Neural progenitor cell (in vitro differentiated cells): ENCODE data around the gene SLC35E2B. TPM values are rescaled to one million over a fixed set of nuclear protein-coding genes. Genes with fewer than 3 reads are reported as not detected.

Source experiments
- DNase-seq: peaks from one replicate; pipeline ENCODE4 v3.0.0-alpha.2; 2016; ENCODE audit warnings: low spot score
- H2AFZ ChIP-seq: fragments of 200-600 bp; sonication (generic); replicated peaks from 2 replicates; pipeline ENCODE4 v1.6.1; 2016; ENCODE audit warnings: antibody characterized with exemption
- H3F3A ChIP-seq: fragments of 200-600 bp; sonication (generic); 2 replicates; pipeline ENCODE4 v1.6.1; 2016; ENCODE audit warnings: antibody characterized with exemption, low read depth
- H3K27ac ChIP-seq: fragments of 200-600 bp; sonication (generic); 2 replicates; pipeline ENCODE4 v1.5.1; 2016; ENCODE audit warnings: mild to moderate bottlenecking
- H3K27me3 ChIP-seq: fragments of 200-600 bp; sonication (generic); 2 replicates; pipeline ENCODE4 v1.6.1; 2016; ENCODE audit warnings: mild to moderate bottlenecking, moderate library complexity
- H3K36me3 ChIP-seq: fragments of 200-600 bp; sonication (generic); 2 replicates; pipeline ENCODE4 v1.5.1; 2016
- H3K4me1 ChIP-seq: fragments of 200-600 bp; sonication (generic); 2 replicates; pipeline ENCODE4 v1.6.1; 2016; ENCODE audit warnings: mixed run types
- H3K4me2 ChIP-seq: fragments of 200-600 bp; sonication (generic); 2 replicates; pipeline ENCODE4 v1.6.1; 2016
- H3K4me3 ChIP-seq: fragments of 200-600 bp; sonication (generic); 2 replicates; pipeline ENCODE4 v1.5.1; 2016
- H3K79me2 ChIP-seq: fragments of 200-600 bp; sonication (generic); 2 replicates; pipeline ENCODE4 v1.6.1; 2016; ENCODE audit warnings: low read depth
- H3K9ac ChIP-seq: fragments of 200-600 bp; sonication (generic); 2 replicates; pipeline ENCODE4 v1.6.1; 2016
- H3K9me3 ChIP-seq: fragments of 200-600 bp; sonication (generic); 2 replicates; pipeline ENCODE4 v1.5.1; 2016; ENCODE audit warnings: low read depth
- H4K20me1 ChIP-seq: fragments of 200-600 bp; sonication (generic); 2 replicates; pipeline ENCODE4 v1.6.1; 2016; ENCODE audit warnings: low read depth
- H3K27ac Mint-ChIP-seq: 3 replicates; pipeline ENCODE4 v1.8.0; 2021; ENCODE audit warnings: mixed read lengths
- H3K27me3 Mint-ChIP-seq: 2 replicates; pipeline ENCODE4 v1.8.0; 2022; ENCODE audit warnings: low read depth, mild to moderate bottlenecking, inconsistent platforms, moderate library complexity, mixed read lengths; ENCODE audit not compliant: insufficient read depth
- H3K36me3 Mint-ChIP-seq: 3 replicates; pipeline ENCODE4 v1.8.0; 2021; ENCODE audit warnings: mixed read lengths
- H3K4me1 Mint-ChIP-seq: 3 replicates; pipeline ENCODE4 v1.8.0; 2021; ENCODE audit warnings: mixed read lengths
- H3K4me3 Mint-ChIP-seq: 3 replicates; pipeline ENCODE4 v1.8.0; 2021; ENCODE audit warnings: mild to moderate bottlenecking, moderate library complexity, mixed read lengths
- H3K9me3 Mint-ChIP-seq: 3 replicates; pipeline ENCODE4 v1.8.0; 2020; ENCODE audit warnings: mixed read lengths
- EZH2 ChIP-seq: fragments of 200-600 bp; sonication (generic); IDR thresholded peaks from 2 replicates; pipeline ENCODE4 v1.6.1; 2017; ENCODE audit warnings: antibody characterized with exemption, mild to moderate bottlenecking, moderate library complexity
- EZH2phosphoT487 ChIP-seq: fragments of 200-600 bp; sonication (generic); IDR thresholded peaks from 2 replicates; pipeline ENCODE4 v1.6.1; 2017; ENCODE audit warnings: antibody characterized with exemption
- total RNA-seq: library from RNA; depleted of rRNA; stranded (reverse); fragments of >200 nt; gene quantifications from 2 replicates; pipeline ENCODE4 v1.2.3, GENCODE V29; 2015; ENCODE audit warnings: low replicate concordance
- TF ChIP-seq, protein P1 (sequence below): fragments of 200-600 bp; sonication (generic); IDR thresholded peaks from 2 replicates; pipeline ENCODE4 v1.5.1; 2017; ENCODE audit warnings: antibody characterized with exemption, mild to moderate bottlenecking

Gene SLC35E2B
- total RNA-seq, 1 donor from 2014 or later, result 49.4 TPM

- Histone ChIP-seq H3K36me3 (no peaks in the 10 kb centered on the region), H3K4me3 (no peak overlapping the region), H3K4me1 (peaks cover 4% of the 10 kb centered on the region), H3K27ac (no peak overlapping the region), H3K9me3 (no peaks in the 10 kb centered on the region), H2AFZ (no peak overlapping the region), H3F3A (peaks cover 4% of the 10 kb centered on the region), H4K20me1 (peaks cover 14% of the 10 kb centered on the region), H3K27me3 (peaks cover 38% of the 10 kb centered on the region), H3K4me2 (no peak overlapping the region), H3K9ac (no peak overlapping the region), H3K79me2 (no peaks in the 10 kb centered on the region)
- Mint-ChIP-seq H3K27me3 (peaks cover 6% of the 10 kb centered on the region), H3K9me3 (no peaks in the 10 kb centered on the region), H3K4me3 (no peak overlapping the region), H3K36me3 (no peaks in the 10 kb centered on the region), H3K4me1 (peaks cover 2% of the 10 kb centered on the region), H3K27ac (no peak overlapping the region)
- no peak for DNase-seq
- TF ChIP-seq EZH2phosphoT487 (no peak), EZH2 (no peak)
- TF ChIP-seq, protein P1, sequence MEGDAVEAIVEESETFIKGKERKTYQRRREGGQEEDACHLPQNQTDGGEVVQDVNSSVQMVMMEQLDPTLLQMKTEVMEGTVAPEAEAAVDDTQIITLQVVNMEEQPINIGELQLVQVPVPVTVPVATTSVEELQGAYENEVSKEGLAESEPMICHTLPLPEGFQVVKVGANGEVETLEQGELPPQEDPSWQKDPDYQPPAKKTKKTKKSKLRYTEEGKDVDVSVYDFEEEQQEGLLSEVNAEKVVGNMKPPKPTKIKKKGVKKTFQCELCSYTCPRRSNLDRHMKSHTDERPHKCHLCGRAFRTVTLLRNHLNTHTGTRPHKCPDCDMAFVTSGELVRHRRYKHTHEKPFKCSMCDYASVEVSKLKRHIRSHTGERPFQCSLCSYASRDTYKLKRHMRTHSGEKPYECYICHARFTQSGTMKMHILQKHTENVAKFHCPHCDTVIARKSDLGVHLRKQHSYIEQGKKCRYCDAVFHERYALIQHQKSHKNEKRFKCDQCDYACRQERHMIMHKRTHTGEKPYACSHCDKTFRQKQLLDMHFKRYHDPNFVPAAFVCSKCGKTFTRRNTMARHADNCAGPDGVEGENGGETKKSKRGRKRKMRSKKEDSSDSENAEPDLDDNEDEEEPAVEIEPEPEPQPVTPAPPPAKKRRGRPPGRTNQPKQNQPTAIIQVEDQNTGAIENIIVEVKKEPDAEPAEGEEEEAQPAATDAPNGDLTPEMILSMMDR, result no peak
Measured at GRCh38 chr1:1627829-1628753, 64.5 kb downstream of the SLC35E2B start.

- no peak overlapping the region for H2AFZ ChIP-seq
- Mint-ChIP-seq H3K27me3 (peaks cover 6% of the 10 kb centered on the region), H3K9me3 (no peaks in the 10 kb centered on the region), H3K27ac (no peak overlapping the region), H3K36me3 (peaks cover 1% of the 10 kb centered on the region), H3K4me3 (no peak overlapping the region), H3K4me1 (peaks cover 7% of the 10 kb centered on the region)
- H3K9me3 ChIP-seq, result no peaks in the 10 kb centered on the region
- peaks cover 4% of the 10 kb centered on the region for H3K4me1 ChIP-seq
- no peaks in the 10 kb centered on the region for H3K79me2 ChIP-seq
- peaks cover 14% of the 10 kb centered on the region for H4K20me1 ChIP-seq
- H3K4me3 ChIP-seq, result no peak overlapping the region
- peaks cover 37% of the 10 kb centered on the region for H3K27me3 ChIP-seq
- no peak for DNase-seq
- no peak overlapping the region for H3K9ac ChIP-seq
- peaks cover 4% of the 10 kb centered on the region for H3F3A ChIP-seq
- TF ChIP-seq EZH2phosphoT487 (no peak), EZH2 (no peak)
- TF ChIP-seq, protein P1, result no peak
- H3K36me3 ChIP-seq, result no peaks in the 10 kb centered on the region
- no peak overlapping the region for H3K27ac ChIP-seq
- H3K4me2 ChIP-seq, result no peak overlapping the region
Measured at GRCh38 chr1:1627261-1627828, 65.2 kb downstream of the SLC35E2B start.

DNA sequence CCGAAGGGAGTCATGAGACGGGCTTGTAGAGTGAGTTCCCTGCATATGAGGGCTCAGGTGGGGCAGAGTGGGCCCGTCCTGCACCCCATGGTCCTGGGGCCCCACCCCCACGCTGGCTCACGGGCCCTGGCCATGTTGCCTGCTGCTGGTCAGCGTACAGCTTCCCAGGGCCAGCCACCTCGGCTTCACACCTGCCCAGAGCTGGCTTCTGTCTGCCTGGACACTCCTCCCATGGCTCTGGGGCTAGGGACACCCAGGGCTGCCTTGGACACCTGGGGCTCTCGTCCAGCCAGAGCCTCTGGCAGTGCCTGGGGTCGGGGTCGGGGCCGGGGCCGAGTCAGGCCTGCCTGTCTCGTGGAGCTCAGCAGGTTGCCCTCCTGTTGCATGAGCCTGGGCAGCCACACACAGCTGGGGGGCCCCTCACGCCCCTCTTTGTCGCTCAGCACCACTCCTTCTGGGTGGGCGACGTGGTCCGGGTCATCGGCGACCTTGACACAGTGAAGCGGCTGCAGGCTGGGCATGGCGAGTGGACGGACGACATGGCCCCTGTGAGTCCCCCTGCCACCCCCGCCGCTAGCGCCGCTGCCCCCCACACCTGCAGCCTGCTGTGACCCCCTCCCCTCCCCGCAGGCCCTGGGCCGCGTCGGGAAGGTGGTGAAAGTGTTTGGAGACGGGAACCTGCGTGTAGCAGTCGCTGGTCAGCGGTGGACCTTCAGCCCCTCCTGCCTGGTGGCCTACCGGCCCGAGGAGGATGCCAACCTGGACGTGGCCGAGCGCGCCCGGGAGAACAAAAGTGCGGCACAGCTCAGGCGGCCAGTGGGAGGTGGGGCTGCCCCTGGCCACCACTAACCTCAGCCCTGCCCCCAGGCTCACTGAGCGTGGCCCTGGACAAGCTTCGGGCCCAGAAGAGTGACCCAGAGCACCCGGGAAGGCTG is 66.1 kb downstream of the SLC35E2B start:
- H3K4me1 Mint-ChIP-seq, result peaks cover 10% of the 10 kb centered on the region
- H4K20me1 ChIP-seq, result peaks cover 21% of the 10 kb centered on the region

More for the DNA sequence above, 66.1 kb downstream of the SLC35E2B start:
- Mint-ChIP-seq H3K27me3 (peaks cover 5% of the 10 kb centered on the region), H3K9me3 (no peaks in the 10 kb centered on the region), H3K36me3 (peaks cover 1% of the 10 kb centered on the region), H3K27ac (no peak overlapping the region), H3K4me3 (no peak overlapping the region)
- Histone ChIP-seq H3K4me3 (no peak overlapping the region), H2AFZ (no peak overlapping the region), H3F3A (peaks cover under 1% of the 10 kb centered on the region), H3K27ac (no peak overlapping the region), H3K4me2 (no peak overlapping the region), H3K79me2 (no peaks in the 10 kb centered on the region), H3K36me3 (no peaks in the 10 kb centered on the region), H3K9me3 (no peaks in the 10 kb centered on the region), H3K9ac (no peak overlapping the region), H3K4me1 (peaks cover 1% of the 10 kb centered on the region), H3K27me3 (peaks cover 28% of the 10 kb centered on the region)
- TF ChIP-seq EZH2phosphoT487, result no peak
- TF ChIP-seq, protein P1, result no peak
- TF ChIP-seq EZH2, result no peak
- DNase-seq, result no peak
